Type B pancreatic cell (in vitro differentiated cells): ENCODE data around the gene VAV2. TPM values are rescaled to one million over a fixed set of nuclear protein-coding genes. Genes with fewer than 3 reads are reported as not detected.

Experiments used
- DNase-seq: peaks from one replicate; pipeline ENCODE4 v3.0.0; 2021; ENCODE audit warnings: mixed read lengths; ENCODE audit not compliant: unreplicated experiment; ENCODE audit errors: extremely low spot score
- H3K27ac Mint-ChIP-seq: 2 replicates; pipeline ENCODE4 v1.8.0; 2021; ENCODE audit warnings: mild to moderate bottlenecking, mixed read lengths
- H3K27me3 Mint-ChIP-seq: 2 replicates; pipeline ENCODE4 v1.8.0; 2021; ENCODE audit warnings: mixed read lengths
- H3K36me3 Mint-ChIP-seq: 2 replicates; pipeline ENCODE4 v1.8.0; 2021; ENCODE audit warnings: mixed read lengths
- H3K4me1 Mint-ChIP-seq: one replicate; pipeline ENCODE4 v1.8.0; 2021; ENCODE audit warnings: mixed read lengths; ENCODE audit not compliant: unreplicated experiment
- H3K4me3 Mint-ChIP-seq: 2 replicates; pipeline ENCODE4 v1.8.0; 2021; ENCODE audit warnings: mild to moderate bottlenecking, mixed read lengths
- H3K9me3 Mint-ChIP-seq: 2 replicates; pipeline ENCODE4 v1.8.0; 2021; ENCODE audit warnings: mixed read lengths
- CTCF ChIP-seq: fragments of 200-600 bp; sonication (generic); conservative IDR thresholded peaks from 2 replicates; pipeline ENCODE4 v1.5.0; 2021; ENCODE audit warnings: antibody characterized with exemption, mild to moderate bottlenecking
- total RNA-seq: library from RNA; stranded (reverse); gene quantifications from 2 replicates; pipeline ENCODE4 v1.2.1, GENCODE V29; 2021; ENCODE audit warnings: low replicate concordance

VAV2 gene
- total RNA-seq, 1 donor from 2014 or later: 39.4 TPM

GRCh38 chr9:133841167-133841812 is 150.8 kb downstream of the VAV2 start:
- no peak for DNase-seq
- Mint-ChIP-seq H3K27ac (no peak overlapping the region), H3K4me3 (no peak overlapping the region), H3K4me1 (peaks cover 53% of the 10 kb centered on the region), H3K36me3 (no peaks in the 10 kb centered on the region), H3K9me3 (no peaks in the 10 kb centered on the region), H3K27me3 (no peaks in the 10 kb centered on the region)
- TF ChIP-seq CTCF: no peak

- Mint-ChIP-seq H3K4me1 (peaks cover 55% of the 10 kb centered on the region), H3K4me3 (no peak overlapping the region), H3K9me3 (no peaks in the 10 kb centered on the region), H3K27me3 (no peaks in the 10 kb centered on the region), H3K27ac (no peak overlapping the region), H3K36me3 (no peaks in the 10 kb centered on the region)
- no peak for TF ChIP-seq CTCF
- no peak for DNase-seq
Measured at GRCh38 chr9:133839822-133840329, 152.2 kb downstream of the VAV2 start.

GRCh38 chr9:133838859-133839507 is 153.1 kb downstream of the VAV2 start:
- Mint-ChIP-seq H3K27ac (no peak overlapping the region), H3K27me3 (no peaks in the 10 kb centered on the region), H3K4me1 (peaks cover 55% of the 10 kb centered on the region), H3K36me3 (no peaks in the 10 kb centered on the region), H3K4me3 (no peak overlapping the region), H3K9me3 (no peaks in the 10 kb centered on the region)
- no peak for TF ChIP-seq CTCF
- no peak for DNase-seq

- Mint-ChIP-seq H3K4me3 (peak overlapping the region; percentile 36), H3K9me3 (no peaks in the 10 kb centered on the region), H3K27me3 (no peaks in the 10 kb centered on the region), H3K27ac (peak overlapping the region; percentile 70), H3K4me1 (peaks cover 44% of the 10 kb centered on the region), H3K36me3 (no peaks in the 10 kb centered on the region)
- TF ChIP-seq CTCF: no peak
- no peak for DNase-seq
Measured at GRCh38 chr9:133837627-133838597, 154.2 kb downstream of the VAV2 start.

- H3K36me3 Mint-ChIP-seq: no peaks in the 10 kb centered on the region
- no peaks in the 10 kb centered on the region for H3K9me3 Mint-ChIP-seq
- DNase-seq: no peak
- no peak overlapping the region for H3K27ac Mint-ChIP-seq
- TF ChIP-seq CTCF: no peak
- peaks cover 35% of the 10 kb centered on the region for H3K4me1 Mint-ChIP-seq
- no peak overlapping the region for H3K4me3 Mint-ChIP-seq
- no peaks in the 10 kb centered on the region for H3K27me3 Mint-ChIP-seq
Measured at GRCh38 chr9:133836818-133837217, 155.3 kb downstream of the VAV2 start.
